LNCAP (cell line): ENCODE data around the gene UBE2G1.

Experiments used
- TF ChIP-seq, protein P1 (sequence below): fragments of 450-650 bp; IDR thresholded peaks from 2 replicates; pipeline ENCODE4 v1.5.1; 2017; ENCODE audit warnings: mild to moderate bottlenecking

Gene UBE2G1

DNA sequence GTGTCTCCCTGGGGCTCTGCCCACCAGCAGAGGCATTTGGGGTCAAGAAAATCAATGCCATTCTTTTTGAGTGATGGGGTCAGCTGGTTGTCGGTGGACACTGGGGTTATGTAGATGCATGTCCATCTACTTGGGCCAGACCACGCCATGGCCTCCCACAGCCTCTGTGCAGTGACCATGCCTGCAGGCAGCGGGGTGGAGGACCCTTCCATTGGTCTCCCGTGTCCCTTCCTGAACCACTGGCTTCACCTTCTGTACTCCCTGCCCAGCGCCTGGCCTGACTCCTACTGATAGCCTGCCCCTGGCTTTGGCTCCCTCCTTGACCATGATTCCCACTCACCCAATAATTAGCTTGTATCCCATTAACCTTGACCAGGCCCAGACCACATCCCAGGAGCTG, 39.2 kb upstream of the UBE2G1 start:
- TF ChIP-seq, protein P1, sequence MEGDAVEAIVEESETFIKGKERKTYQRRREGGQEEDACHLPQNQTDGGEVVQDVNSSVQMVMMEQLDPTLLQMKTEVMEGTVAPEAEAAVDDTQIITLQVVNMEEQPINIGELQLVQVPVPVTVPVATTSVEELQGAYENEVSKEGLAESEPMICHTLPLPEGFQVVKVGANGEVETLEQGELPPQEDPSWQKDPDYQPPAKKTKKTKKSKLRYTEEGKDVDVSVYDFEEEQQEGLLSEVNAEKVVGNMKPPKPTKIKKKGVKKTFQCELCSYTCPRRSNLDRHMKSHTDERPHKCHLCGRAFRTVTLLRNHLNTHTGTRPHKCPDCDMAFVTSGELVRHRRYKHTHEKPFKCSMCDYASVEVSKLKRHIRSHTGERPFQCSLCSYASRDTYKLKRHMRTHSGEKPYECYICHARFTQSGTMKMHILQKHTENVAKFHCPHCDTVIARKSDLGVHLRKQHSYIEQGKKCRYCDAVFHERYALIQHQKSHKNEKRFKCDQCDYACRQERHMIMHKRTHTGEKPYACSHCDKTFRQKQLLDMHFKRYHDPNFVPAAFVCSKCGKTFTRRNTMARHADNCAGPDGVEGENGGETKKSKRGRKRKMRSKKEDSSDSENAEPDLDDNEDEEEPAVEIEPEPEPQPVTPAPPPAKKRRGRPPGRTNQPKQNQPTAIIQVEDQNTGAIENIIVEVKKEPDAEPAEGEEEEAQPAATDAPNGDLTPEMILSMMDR: no peak

DNA sequence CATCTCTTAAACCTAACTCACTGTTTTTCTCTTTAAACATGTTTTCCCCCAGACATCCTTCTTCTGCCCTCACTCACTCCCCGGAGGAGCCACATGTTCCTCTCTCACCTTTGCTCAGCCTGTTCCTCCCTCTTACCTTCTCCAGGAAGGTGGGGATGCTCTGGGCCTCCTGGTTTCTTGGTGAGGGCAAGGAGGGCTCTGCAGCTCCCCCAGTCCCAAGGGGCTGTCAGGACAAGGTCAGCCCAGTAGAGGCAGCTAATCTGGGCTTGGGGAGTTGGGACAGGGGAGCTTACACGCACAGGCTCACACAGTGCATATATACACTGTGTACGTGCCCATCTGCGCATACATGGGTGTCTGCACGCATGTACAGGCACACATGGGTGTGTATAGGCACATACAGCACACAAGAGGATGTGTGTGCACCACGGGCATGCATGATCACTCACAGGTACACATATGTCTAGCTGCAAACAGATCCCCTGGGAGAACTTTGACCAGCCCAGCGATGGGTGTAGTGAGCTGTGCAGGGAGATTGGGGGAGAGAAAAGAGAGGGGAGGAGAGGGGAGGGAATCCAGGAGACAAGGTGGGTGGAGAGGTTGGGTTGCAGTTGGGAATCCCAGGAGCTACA, 38.7 kb upstream of the UBE2G1 start:
- TF ChIP-seq, protein P1: no peak

DNA sequence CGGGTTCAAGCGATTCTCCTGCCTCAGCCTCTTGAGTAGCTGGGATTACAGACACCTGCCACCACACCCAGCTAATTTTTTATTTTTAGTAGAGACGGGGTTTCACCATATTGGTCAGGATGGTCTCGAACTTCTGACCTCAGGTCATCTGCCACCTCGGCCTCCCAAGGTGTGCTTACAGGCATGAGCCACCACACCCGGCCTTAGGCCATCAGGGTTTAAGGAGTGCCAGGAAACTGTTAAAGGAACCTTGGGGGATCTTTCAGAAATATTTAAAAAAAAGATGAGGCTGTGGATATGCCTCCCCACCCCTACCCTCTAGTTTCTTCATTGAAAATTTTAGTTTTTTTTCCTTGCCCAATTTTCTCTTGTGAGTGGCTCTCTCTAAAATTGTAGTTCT, 31.4 kb upstream of the UBE2G1 start:
- TF ChIP-seq, protein P1: no peak

DNA sequence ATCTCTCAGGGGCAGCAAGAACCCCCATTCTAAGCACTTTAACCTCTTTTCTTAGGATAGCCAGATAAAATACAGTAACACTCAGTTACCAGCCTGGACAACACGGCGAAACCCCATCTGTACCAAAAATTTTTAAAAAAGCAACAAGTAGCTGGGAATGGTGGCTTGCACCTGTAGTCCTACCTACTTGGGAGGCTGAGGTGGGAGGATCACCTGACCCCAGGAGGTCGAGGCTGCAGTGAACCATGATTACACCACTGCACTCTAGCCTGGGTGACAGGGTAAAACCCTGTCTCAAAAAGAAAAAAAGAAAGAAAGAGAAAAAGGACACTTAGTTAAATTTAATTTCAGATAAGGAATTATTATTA, 28.6 kb upstream of the UBE2G1 start:
- TF ChIP-seq, protein P1: no peak

DNA sequence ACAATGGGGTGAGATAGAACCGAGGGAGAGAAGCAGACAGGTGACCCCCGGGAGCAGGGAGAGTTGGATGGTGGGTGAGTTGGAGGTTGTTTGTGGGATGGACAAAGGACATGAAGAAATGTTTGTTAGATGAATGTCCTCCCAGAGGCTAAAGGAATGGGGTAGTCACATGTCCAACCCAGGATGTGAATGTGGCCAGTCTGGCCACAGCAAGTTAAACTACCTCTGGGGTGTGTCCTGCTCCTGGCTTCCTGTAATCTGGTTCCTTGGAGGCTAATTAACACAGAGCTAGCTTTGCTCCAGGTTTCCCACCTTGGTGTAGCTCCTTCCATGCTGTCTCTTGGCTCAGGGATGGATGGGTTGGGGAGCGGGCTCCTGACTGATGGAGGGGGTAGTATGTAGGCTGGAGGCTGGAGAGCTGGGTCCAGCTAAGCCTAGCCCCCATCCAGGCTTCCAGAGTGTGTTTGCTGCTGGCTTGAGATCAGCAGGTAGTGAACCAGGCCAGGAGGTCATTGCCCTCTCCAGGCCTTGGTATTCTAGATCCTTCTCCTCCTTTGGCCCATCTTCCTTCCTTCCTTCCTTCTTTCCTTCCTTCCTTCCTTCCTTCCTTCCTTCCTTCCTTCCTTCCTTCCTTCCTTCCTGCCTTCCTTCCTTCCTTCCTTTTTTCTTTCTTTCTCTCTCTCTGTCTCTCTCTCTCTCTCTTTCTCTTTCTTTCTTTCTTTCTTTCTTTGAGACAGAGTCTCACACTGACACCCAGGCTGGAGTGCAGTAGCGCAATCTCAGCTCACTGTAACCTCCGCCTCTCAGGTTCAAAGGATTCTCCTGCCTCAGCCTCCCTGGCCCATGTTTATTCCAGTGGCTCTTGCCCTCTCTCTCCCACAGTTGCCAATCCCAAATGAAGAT, 28.0 kb upstream of the UBE2G1 start:
- TF ChIP-seq, protein P1: no peak

DNA sequence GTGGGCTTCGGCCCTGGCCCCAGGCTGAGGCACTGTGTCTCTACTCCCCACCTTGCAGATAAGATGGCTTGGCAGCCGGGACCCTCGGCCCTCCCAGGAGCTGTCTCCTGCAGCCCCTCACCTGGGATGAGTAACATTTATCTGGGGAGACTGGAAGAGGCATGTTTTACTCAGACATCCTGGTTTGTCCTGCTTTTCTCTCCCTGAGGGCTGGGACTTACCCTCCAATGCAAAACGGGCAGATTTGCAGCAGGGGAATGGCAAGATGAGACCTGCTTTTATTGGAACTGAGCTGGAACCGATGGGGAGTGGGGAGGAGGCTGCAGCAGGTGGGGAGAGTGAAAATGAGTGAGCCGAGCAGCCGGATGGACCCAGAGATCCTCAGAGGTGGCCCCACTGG, 27.3 kb upstream of the UBE2G1 start:
- TF ChIP-seq, protein P1: no peak

DNA sequence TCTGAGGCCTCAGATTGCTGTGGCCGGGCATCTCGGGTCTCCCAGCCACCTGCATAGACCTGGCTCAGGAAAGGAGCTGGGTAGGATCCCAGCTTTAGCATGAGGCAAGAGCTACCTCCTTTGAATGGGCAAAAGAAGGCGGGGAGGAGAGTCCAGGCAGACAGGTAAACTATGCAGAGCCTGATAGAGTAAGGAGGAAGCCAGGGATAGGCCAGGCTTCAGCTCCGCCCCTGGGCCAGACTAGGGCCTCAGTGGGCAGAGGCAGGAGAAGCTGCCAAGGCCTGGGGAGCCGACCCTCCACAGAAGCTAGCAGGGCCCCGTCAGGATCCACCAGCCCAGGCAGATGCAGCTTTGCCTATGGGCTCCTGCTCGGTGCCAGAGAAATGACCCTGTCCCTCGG, 22.6 kb upstream of the UBE2G1 start:
- TF ChIP-seq, protein P1: no peak
